ENCODE results near the gene SGTA.
"Not testable (repeated sequence)": the region's sequence is repeated elsewhere in the genome, so short reads cannot be mapped to it uniquely, and the experiment has no call there.

The SGTA gene

GRCh38 chr19:2793126-2793525 is 10.1 kb upstream of the SGTA start:
- no peak for DNase-seq (ENCODE audit: low spot score)

- DNase-seq (ENCODE audit: low spot score), result not testable (repeated sequence)
Measured at GRCh38 chr19:2792666-2793065, 9.6 kb upstream of the SGTA start.

- DNase-seq (ENCODE audit: low spot score), result no peak
Measured at GRCh38 chr19:2791876-2792275, 8.8 kb upstream of the SGTA start.

GRCh38 chr19:2791440-2791839 is 8.4 kb upstream of the SGTA start:
- no peak for DNase-seq (ENCODE audit: low spot score)

GRCh38 chr19:2790557-2791271 is 7.6 kb upstream of the SGTA start:
- DNase-seq (ENCODE audit: low spot score), result no peak

- no peak for DNase-seq (ENCODE audit: low spot score)
Measured at GRCh38 chr19:2790194-2790556, 7.1 kb upstream of the SGTA start.

GRCh38 chr19:2788237-2788636 is 5.2 kb upstream of the SGTA start:
- DNase-seq (ENCODE audit: low spot score), result no peak

- DNase-seq (ENCODE audit: low spot score), result no peak
Measured at GRCh38 chr19:2787115-2787514, 4.0 kb upstream of the SGTA start.

- peak; percentile 99 for DNase-seq (ENCODE audit: low spot score)
Measured at GRCh38 chr19:2785244-2785997, 2.3 kb upstream of the SGTA start, which contains the start of gene THOP1. THOP1 (plus strand) TSS chr19:2785503; CDS start chr19:2785663, 160 bp downstream.

GRCh38 chr19:2783781-2784145 is 690 bp upstream of the SGTA start:
- no peak for DNase-seq (ENCODE audit: low spot score)

- peak; percentile 36 for DNase-seq (ENCODE audit: low spot score)
Measured at GRCh38 chr19:2782329-2782935, 641 bp downstream of the SGTA start.

GRCh38 chr19:2780284-2780683 is 2.8 kb downstream of the SGTA start:
- DNase-seq (ENCODE audit: low spot score), result no peak

- no peak for DNase-seq (ENCODE audit: low spot score)
Measured at GRCh38 chr19:2779121-2779740, 3.8 kb downstream of the SGTA start.

- no peak for DNase-seq (ENCODE audit: low spot score)
Measured at GRCh38 chr19:2777952-2778683, 5.0 kb downstream of the SGTA start.

GRCh38 chr19:2775556-2776430 is 7.3 kb downstream of the SGTA start:
- DNase-seq (ENCODE audit: low spot score), result peak; percentile 50

GRCh38 chr19:2774953-2775555 is 8.0 kb downstream of the SGTA start:
- no peak for DNase-seq (ENCODE audit: low spot score)

- DNase-seq (ENCODE audit: low spot score), result peak; percentile 40
Measured at GRCh38 chr19:2774083-2774679, 8.9 kb downstream of the SGTA start.

- no peak for DNase-seq (ENCODE audit: low spot score)
Measured at GRCh38 chr19:2771786-2772674, 11.0 kb downstream of the SGTA start.
